AG04449 (cell line): ENCODE data around the gene IGSF11.

Experiments used
- CTCF ChIA-PET: fragments of 350-600 bp; formaldehyde crosslinking; extraction: SDS; loops from one replicate; lab custom pipeline; 2021; ENCODE audit warnings: antibody characterized with exemption; lab: Yijun Ruan, JAX
- POLR2A ChIA-PET: fragments of 400-600, 350-600 bp; formaldehyde crosslinking; extraction: SDS; loops from one replicate; lab custom pipeline; 2020; ENCODE audit warnings: antibody characterized with exemption, inconsistent platforms; lab: Yijun Ruan, JAX
- DNase-seq: peaks from one replicate; pipeline ENCODE4 v3.0.0-alpha.2; 2010; ENCODE audit warnings: low read depth, low spot score
- H3K4me3 ChIP-seq: 2 replicates; pipeline ENCODE4 v1.5.1; 2011; ENCODE audit warnings: low read depth, mild to moderate bottlenecking, control low read depth, low read length
- TF ChIP-seq, protein P1 (sequence below): IDR thresholded peaks from one replicate; pipeline ENCODE4 v1.5.1; 2011; ENCODE audit warnings: mild to moderate bottlenecking, moderate library complexity, low read length, control low read depth, inconsistent platforms; ENCODE audit not compliant: insufficient read depth; ENCODE audit errors: missing control alignments

The IGSF11 gene

DNA sequence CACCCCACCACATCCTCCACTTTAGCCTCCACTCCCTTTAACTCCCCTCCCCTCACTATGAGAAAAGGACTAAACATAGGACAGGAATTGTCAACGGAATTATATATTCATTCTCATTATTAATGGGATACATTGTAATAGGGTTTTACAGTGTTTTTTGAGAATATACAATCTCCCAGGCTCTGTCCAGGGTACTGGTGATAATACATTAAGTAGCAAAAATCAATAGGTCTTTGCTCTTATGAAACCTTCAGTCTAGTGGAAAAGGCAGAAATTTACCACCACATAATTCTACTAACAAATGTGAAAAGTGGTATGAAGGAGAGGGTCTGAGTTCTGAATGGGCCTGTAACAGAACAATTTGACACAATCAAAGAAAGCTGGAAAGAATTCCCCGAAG lies 28.2 kb upstream of the IGSF11 start:
- DNase-seq, result no peak
- no peak overlapping the region for H3K4me3 ChIP-seq
- CTCF ChIA-PET, result no interaction called here
- TF ChIP-seq, protein P1, sequence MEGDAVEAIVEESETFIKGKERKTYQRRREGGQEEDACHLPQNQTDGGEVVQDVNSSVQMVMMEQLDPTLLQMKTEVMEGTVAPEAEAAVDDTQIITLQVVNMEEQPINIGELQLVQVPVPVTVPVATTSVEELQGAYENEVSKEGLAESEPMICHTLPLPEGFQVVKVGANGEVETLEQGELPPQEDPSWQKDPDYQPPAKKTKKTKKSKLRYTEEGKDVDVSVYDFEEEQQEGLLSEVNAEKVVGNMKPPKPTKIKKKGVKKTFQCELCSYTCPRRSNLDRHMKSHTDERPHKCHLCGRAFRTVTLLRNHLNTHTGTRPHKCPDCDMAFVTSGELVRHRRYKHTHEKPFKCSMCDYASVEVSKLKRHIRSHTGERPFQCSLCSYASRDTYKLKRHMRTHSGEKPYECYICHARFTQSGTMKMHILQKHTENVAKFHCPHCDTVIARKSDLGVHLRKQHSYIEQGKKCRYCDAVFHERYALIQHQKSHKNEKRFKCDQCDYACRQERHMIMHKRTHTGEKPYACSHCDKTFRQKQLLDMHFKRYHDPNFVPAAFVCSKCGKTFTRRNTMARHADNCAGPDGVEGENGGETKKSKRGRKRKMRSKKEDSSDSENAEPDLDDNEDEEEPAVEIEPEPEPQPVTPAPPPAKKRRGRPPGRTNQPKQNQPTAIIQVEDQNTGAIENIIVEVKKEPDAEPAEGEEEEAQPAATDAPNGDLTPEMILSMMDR, result no peak
- POLR2A ChIA-PET, result no interaction called here

DNA sequence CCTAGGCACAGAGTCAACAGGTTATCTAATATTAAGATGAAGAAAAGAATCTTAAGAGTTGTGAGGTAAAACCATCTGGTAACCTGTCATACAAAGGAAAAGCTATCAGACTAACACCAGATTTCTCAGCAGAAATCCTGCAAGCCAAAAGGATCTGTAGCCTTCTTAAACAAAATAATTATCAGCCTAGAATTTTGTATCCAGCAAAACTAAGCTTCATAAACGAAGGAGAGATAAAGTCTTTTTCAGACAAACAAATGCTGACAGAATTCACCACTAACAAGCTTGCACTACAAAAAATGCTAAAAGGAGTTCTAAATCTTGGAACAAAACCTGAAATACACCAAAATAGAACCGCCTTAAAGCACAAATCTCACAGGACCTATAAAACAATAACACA lies 9.9 kb upstream of the IGSF11 start:
- POLR2A ChIA-PET, result no interaction called here
- no peak overlapping the region for H3K4me3 ChIP-seq
- DNase-seq, result no peak
- TF ChIP-seq, protein P1, result no peak
- CTCF ChIA-PET, result no interaction called here

DNA sequence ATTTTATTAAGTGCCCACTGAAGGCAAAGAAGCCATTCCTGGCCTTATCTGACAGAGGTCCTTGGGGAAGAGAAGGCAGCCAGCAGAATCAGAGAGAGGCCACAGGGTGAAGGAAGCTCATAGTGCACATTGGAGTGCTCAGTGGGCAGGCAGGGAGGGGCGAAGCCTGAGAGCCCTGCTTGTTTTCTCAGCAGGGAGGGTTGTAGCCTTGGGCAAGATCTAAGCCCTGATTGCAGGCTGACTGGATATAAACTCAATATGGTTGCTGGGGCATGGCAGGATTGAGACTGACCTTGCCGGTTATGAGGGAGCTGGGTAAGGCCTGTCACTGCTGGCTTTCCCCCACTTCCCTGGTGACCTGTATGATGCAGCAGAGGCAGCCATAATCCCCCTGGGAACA lies 7.5 kb upstream of the IGSF11 start:
- ChIA-PET POLR2A (no interaction called here), CTCF (no interaction called here)
- DNase-seq, result no peak
- no peak overlapping the region for H3K4me3 ChIP-seq
- TF ChIP-seq, protein P1, result no peak

DNA sequence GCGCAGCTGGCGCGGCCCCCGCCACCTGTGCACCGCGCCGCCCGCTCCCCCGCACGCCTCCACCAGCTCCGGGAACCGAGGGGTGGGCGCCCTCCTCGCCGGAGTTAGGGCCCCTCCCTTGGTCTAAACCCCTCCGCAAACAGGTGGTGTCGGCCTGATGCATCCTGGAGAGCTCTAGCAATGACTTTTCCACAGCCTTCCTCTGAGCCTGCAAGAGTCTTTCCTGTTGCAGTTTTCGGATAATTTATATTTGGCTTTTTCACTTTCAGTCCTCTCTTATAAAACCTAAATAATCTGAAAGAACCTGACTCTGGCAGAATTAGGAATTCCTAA lies 334 bp upstream of the IGSF11 start:
- ChIA-PET POLR2A (no interaction called here), CTCF (interaction anchor here (0.7 to 5.6 kb wide), 8 partner anchors 8 to 206 kb away, joined by 3 to 65 read pairs (median 4); partner anchors contain the start of gene B4GALT4)
- no peak for DNase-seq
- TF ChIP-seq, protein P1, result no peak
- H3K4me3 ChIP-seq, result peak overlapping the region; percentile 54

DNA sequence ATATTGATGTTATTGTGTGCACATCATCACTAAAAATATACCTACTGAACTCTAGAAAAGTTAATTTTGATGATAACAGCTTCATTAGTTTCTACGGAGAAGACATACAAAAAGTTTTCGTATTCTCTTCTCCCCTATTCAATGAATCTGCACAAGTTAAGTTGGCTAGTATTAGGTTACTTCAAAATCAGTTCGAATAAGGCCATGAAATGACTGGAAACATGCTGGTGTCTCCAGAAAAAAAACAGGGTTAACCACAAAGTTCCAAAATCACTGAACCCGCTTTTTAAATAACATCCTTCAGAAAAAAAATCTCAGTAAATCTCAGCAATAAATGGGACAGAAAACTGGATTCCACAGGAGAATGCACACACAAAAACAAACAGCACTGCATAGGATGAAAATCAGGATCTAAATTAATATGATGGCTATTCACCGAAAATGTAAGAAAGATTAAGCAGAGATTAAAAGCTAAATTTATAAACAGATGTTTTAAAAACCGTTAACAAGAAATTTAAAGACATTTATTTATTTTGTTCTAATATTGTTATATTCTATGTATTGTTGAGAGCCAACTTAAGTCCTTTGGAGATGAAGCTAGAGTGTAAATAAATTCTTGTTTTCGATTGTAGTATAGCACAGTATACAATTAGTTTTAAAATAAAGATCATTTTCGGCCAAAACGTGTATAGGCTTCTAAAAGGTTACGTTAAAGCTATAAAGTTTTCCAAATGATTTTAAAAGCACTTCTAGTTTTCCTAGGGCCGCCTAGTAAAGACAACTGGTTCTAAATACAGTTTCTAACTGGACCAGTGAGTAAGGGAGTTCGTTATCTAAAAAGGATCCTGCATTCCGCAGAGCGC lies 1.0 kb downstream of the IGSF11 start:
- POLR2A ChIA-PET, result no interaction called here
- CTCF ChIA-PET, result interaction anchor here (1.2 to 5.6 kb wide), 5 partner anchors 10 to 207 kb away, joined by 3 to 65 read pairs (median 6); partner anchors contain the start of gene B4GALT4
- no peak for DNase-seq
- TF ChIP-seq, protein P1, result no peak
- no peak overlapping the region for H3K4me3 ChIP-seq

DNA sequence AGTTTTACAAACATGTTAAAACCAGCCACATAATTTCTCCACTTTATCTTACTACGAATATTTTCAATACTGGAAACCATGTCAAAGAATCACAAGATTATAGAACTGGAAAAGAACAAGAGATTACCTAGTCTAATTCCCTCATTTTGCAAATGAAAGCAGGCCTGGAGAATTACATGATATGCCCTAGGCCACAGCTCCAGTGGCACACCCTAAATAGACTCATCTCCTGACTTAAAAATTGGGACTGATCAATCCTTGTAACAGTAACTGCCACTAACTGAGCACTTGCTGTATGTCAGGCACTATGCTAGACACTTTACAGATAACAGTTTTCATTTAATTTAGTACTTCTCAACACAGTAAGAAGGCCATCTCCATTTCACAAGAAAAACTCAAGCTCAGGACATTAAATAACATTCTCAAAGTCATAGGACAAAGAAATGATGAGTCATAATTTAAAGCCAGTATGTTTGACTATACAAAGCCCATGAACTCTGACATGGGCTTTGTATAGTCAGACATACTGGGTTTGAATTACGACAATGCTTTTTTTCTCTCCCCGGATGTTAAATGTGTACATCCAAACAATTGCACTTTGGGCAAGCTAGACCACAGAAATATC lies 9.4 kb downstream of the IGSF11 start:
- H3K4me3 ChIP-seq, result no peak overlapping the region
- TF ChIP-seq, protein P1, result no peak
- ChIA-PET CTCF (no interaction called here), POLR2A (no interaction called here)
- no peak for DNase-seq
